SK-N-SH (cell line): ENCODE data around the gene TECTB. TPM values are rescaled to one million over a fixed set of nuclear protein-coding genes. Genes with fewer than 3 reads are reported as not detected.

Experiments
- CTCF ChIA-PET: fragments of 300-600, 350-600 bp; formaldehyde crosslinking; extraction: SDS; loops from one replicate; lab custom pipeline; 2021; lab: Yijun Ruan, JAX
- POLR2A ChIA-PET: fragments of 350-600 bp; sonication (Branson Sonifier 250); formaldehyde crosslinking; extraction: SDS; loops from one replicate; lab custom pipeline; 2020; ENCODE audit warnings: antibody characterized with exemption, inconsistent platforms; lab: Yijun Ruan, JAX
- DNase-seq: peaks from one replicate; pipeline ENCODE4 v3.0.0; 2012
- H2AFZ ChIP-seq: fragments of 200-600 bp; sonication (generic); 2 replicates; pipeline ENCODE4 v1.8.1; 2016; ENCODE audit warnings: antibody characterized with exemption, mild to moderate bottlenecking, low read depth
- H3F3A ChIP-seq: fragments of 200-600 bp; sonication (generic); replicated peaks from 2 replicates; pipeline ENCODE3; 2016; ENCODE audit warnings: antibody characterized with exemption, mild to moderate bottlenecking; ENCODE audit not compliant: insufficient read depth
- H3K27ac ChIP-seq, 2 experiments: fragments of 200-500 bp in 1 of 2; fragments of 200-600 bp in 1 of 2; sonication (Bioruptor generic) in 1 of 2; sonication (generic), shearing (Covaris generic) in 1 of 2; 2 replicates each; pipeline versions ENCODE4 v1.5.1 to v1.6.1; 2014 to 2016; ENCODE audit warnings: low read depth in 2 of 2, inconsistent platforms in 1 of 2, low read length in 1 of 2, mild to moderate bottlenecking in 1 of 2, mixed read lengths in 1 of 2
- H3K27me3 ChIP-seq: fragments of 200-600 bp; sonication (generic), shearing (Covaris generic); 2 replicates; pipeline ENCODE4 v1.6.1; 2016; ENCODE audit warnings: mixed run types; ENCODE audit not compliant: insufficient read depth
- H3K36me3 ChIP-seq, 2 experiments: fragments of 200-500 bp in 1 of 2; fragments of 200-600 bp in 1 of 2; sonication (Bioruptor generic) in 1 of 2; sonication (generic) in 1 of 2; replicated peaks in 1 of 2; 2 replicates each; pipeline versions ENCODE3 to v1.5.1; 2014 to 2016; ENCODE audit warnings: low read length in 1 of 2, mild to moderate bottlenecking in 1 of 2; ENCODE audit not compliant: insufficient read depth in 2 of 2, control insufficient read depth in 1 of 2
- H3K4me1 ChIP-seq, 2 experiments: fragments of 200-500 bp in 1 of 2; fragments of 200-600 bp in 1 of 2; sonication (Bioruptor generic) in 1 of 2; sonication (generic), shearing (Covaris generic) in 1 of 2; 2 replicates each; pipeline versions ENCODE4 v1.5.1 to v1.6.1; 2014 to 2016; ENCODE audit warnings: low read depth in 1 of 2, low read length in 1 of 2, mixed run types in 1 of 2; ENCODE audit not compliant: insufficient read depth in 2 of 2, control insufficient read depth in 1 of 2
- H3K4me2 ChIP-seq: fragments of 200-600 bp; sonication (generic), shearing (Covaris generic); 2 replicates; pipeline ENCODE4 v1.6.1; 2017; ENCODE audit warnings: mixed run types
- H3K4me3 ChIP-seq, 2 experiments: fragments of 200-500 bp in 1 of 2; fragments of 200-600 bp in 1 of 2; sonication (Bioruptor generic) in 1 of 2; sonication (generic), shearing (Covaris generic) in 1 of 2; 2 replicates each; pipeline versions ENCODE4 v1.5.1 to v1.8.1; 2014 to 2016; ENCODE audit warnings: low read depth in 2 of 2, inconsistent platforms in 1 of 2, low read length in 1 of 2, mild to moderate bottlenecking in 1 of 2, mixed read lengths in 1 of 2, moderate library complexity in 1 of 2
- H3K79me2 ChIP-seq: fragments of 200-600 bp; sonication (generic); 2 replicates; pipeline ENCODE4 v1.8.1; 2017; ENCODE audit warnings: mild to moderate bottlenecking; ENCODE audit not compliant: insufficient read depth
- H3K9ac ChIP-seq: fragments of 200-600 bp; sonication (generic); 2 replicates; pipeline ENCODE4 v1.6.1; 2017; ENCODE audit warnings: mixed run types
- H3K9me2 ChIP-seq: fragments of 200-600 bp; sonication (generic); 2 replicates; pipeline ENCODE4 v1.6.1; 2017; ENCODE audit warnings: mixed run types
- H3K9me3 ChIP-seq: fragments of 200-600 bp; sonication (generic); 2 replicates; pipeline ENCODE4 v1.6.1; 2017; ENCODE audit warnings: mixed run types, mild to moderate bottlenecking, moderate library complexity
- H4K20me1 ChIP-seq: fragments of 200-600 bp; sonication (generic); 2 replicates; pipeline ENCODE4 v1.6.1; 2017; ENCODE audit warnings: mild to moderate bottlenecking, mixed run types; ENCODE audit not compliant: insufficient read depth
- CTCF ChIP-seq: fragments of 200-600 bp; sonication (generic); IDR thresholded peaks from 2 replicates; pipeline ENCODE4 v1.6.1; 2017; ENCODE audit warnings: antibody characterized with exemption, mild to moderate bottlenecking, moderate library complexity
- ELF1 ChIP-seq: IDR thresholded peaks from 2 replicates; pipeline ENCODE4 v1.4.0; 2012
- EP300 ChIP-seq, 2 experiments: IDR thresholded peaks; 2 replicates each; pipeline versions ENCODE4 v1.4.0 to v1.6.1; 2012; ENCODE audit warnings: borderline replicate concordance in 1 of 2, low read depth in 1 of 2, low read length in 1 of 2
- FOSL2 ChIP-seq: IDR thresholded peaks from 2 replicates; pipeline ENCODE4 v1.4.0; 2012; ENCODE audit warnings: low read depth, mild to moderate bottlenecking, moderate library complexity, borderline replicate concordance
- FOXJ3 ChIP-seq: sonication (generic); formaldehyde crosslinking; IDR thresholded peaks from 2 replicates; pipeline ENCODE4 v1.5.1; 2020; ENCODE audit warnings: mild to moderate bottlenecking, missing genetic modification reagents
- GATA2 ChIP-seq: sonication (generic); formaldehyde crosslinking; IDR thresholded peaks from 2 replicates; pipeline ENCODE4 v1.5.0; 2020; ENCODE audit warnings: mild to moderate bottlenecking, missing genetic modification reagents
- JUND ChIP-seq: IDR thresholded peaks from 2 replicates; pipeline ENCODE4 v1.4.0; 2012
- MAX ChIP-seq: IDR thresholded peaks from 2 replicates; pipeline ENCODE4 v1.4.0; 2012; ENCODE audit warnings: low read depth
- MEF2A ChIP-seq: IDR thresholded peaks from 2 replicates; pipeline ENCODE4 v1.4.0; 2012; ENCODE audit warnings: low read depth, borderline replicate concordance
- MXI1 ChIP-seq: IDR thresholded peaks from 2 replicates; pipeline ENCODE4 v1.6.1; 2012; ENCODE audit warnings: mild to moderate bottlenecking, low read depth, low read length, improper control_type of control experiment
- NFIC ChIP-seq: IDR thresholded peaks from 2 replicates; pipeline ENCODE4 v1.4.0; 2012; ENCODE audit warnings: borderline replicate concordance
- NRF1 ChIP-seq: IDR thresholded peaks from 2 replicates; pipeline ENCODE4 v1.6.1; 2012; ENCODE audit warnings: low read depth, mild to moderate bottlenecking, low read length
- PBX3 ChIP-seq: IDR thresholded peaks from 2 replicates; pipeline ENCODE4; 2012
- RCOR1 ChIP-seq: fragments of 150-350 bp; IDR thresholded peaks from 2 replicates; pipeline ENCODE4 v1.6.1; 2017; ENCODE audit warnings: antibody characterized with exemption, low read length
- RFX5 ChIP-seq: IDR thresholded peaks from 2 replicates; pipeline ENCODE4 v1.6.1; 2012; ENCODE audit warnings: mild to moderate bottlenecking, improper control_type of control experiment, low read length
- RXRA ChIP-seq: IDR thresholded peaks from 2 replicates; pipeline ENCODE4 v1.4.0; 2012; ENCODE audit warnings: low read depth, mild to moderate bottlenecking, borderline replicate concordance
- TCF12 ChIP-seq: IDR thresholded peaks from 2 replicates; pipeline ENCODE4 v1.4.0; 2012
- WGBS: methylation state at CpG from one replicate; pipeline ENCODE4 v1.1.6; 2017; ENCODE audit warnings: low lambda C conversion rate; 5-methylcytosine and 5-hydroxymethylcytosine counted together
- polyA plus RNA-seq, 3 experiments: library from polyadenylated mRNA; depleted of rRNA; stranded (reverse); fragments of >200 nt; gene quantifications; 2 replicates each; pipeline ENCODE4 v1.2.3, GENCODE V29; 2012

Gene TECTB
- polyA plus RNA-seq, 1 of the 3 experiments (the other 2 are of a cell fraction) = not detected

- DNase-seq = peak; percentile 44
- WGBS = 0% methylated on average over 2 of the region's 2 CpGs
- Histone ChIP-seq H3F3A (no peaks in the 10 kb centered on the region), H3K4me3 (no peak overlapping the region), H3K9me3 (no peaks in the 10 kb centered on the region), H3K4me1 (peaks cover 0 to 20% of the 10 kb centered on the region in 2 experiments; a peak in 1 of 4 replicates), H2AFZ (no peak overlapping the region), H3K9me2 (no peaks in the 10 kb centered on the region), H3K36me3 (no peaks in the 10 kb centered on the region), H3K79me2 (no peaks in the 10 kb centered on the region), H3K27ac (peak overlapping the region in 1 of 2 experiments; percentile 22; a peak in 1 of 4 replicates), H3K9ac (no peak overlapping the region), H3K4me2 (no peak overlapping the region), H3K27me3 (no peaks in the 10 kb centered on the region), H4K20me1 (no peaks in the 10 kb centered on the region)
- no peak for TF ChIP-seq TCF12
- no peak for TF ChIP-seq NRF1
- no peak for TF ChIP-seq FOXJ3 (CRISPR knock-in tag)
- peak; percentile 19; the same call in 1 of the 2 replicates for TF ChIP-seq GATA2 (CRISPR knock-in tag)
- TF ChIP-seq FOSL2 = no peak
- no peak for TF ChIP-seq RFX5
- no peak for TF ChIP-seq NFIC
- no peak for TF ChIP-seq PBX3
- TF ChIP-seq RXRA = no peak
- no peak for TF ChIP-seq MXI1
- peak in 1 of 2 experiments; percentile 72; a peak in 1 of 4 replicates for TF ChIP-seq EP300 (IDR thresholded peaks at IDR 0.05; ENCODE audit: borderline replicate concordance in 1 of 2, low read depth in 1 of 2, low read length in 1 of 2)
- ChIA-PET CTCF (interaction anchor here (1.0 to 1.2 kb wide), 3 partner anchors 12 to 94 kb away, joined by 3 read pairs; no protein-coding TSS in a partner anchor), POLR2A (no interaction called here)
Measured at GRCh38 chr10:112340601-112341000, 57.4 kb downstream of the TECTB start.

- H3F3A ChIP-seq = no peaks in the 10 kb centered on the region
- H3K9ac ChIP-seq = no peak overlapping the region
- peak; percentile 66 for DNase-seq
- H3K79me2 ChIP-seq = no peaks in the 10 kb centered on the region
- CTCF ChIA-PET = no interaction called here
- POLR2A ChIA-PET = interaction anchor here (0.6 kb wide), 1 partner anchor 198 kb away, joined by 3 read pairs; no protein-coding TSS in a partner anchor
- no peak overlapping the region for H3K4me2 ChIP-seq
- no peak overlapping the region for H2AFZ ChIP-seq
- peak overlapping the region in 1 of 2 experiments; percentile 20; a peak in 1 of 4 replicates for H3K27ac ChIP-seq
- no peaks in the 10 kb centered on the region for H3K9me3 ChIP-seq
- peaks cover 0 to 20% of the 10 kb centered on the region in 2 experiments; a peak in 1 of 4 replicates for H3K4me1 ChIP-seq
- H3K4me3 ChIP-seq = no peak overlapping the region
- H3K36me3 ChIP-seq = no peaks in the 10 kb centered on the region
- TF ChIP-seq JUND (no peak), MAX (no peak), MXI1 (no peak), RFX5 (no peak), ELF1 (no peak), CTCF (no peak), MEF2A (no peak), NFIC (no peak), RCOR1 (no peak), NRF1 (no peak), EP300 (IDR thresholded peaks at IDR 0.05; ENCODE audit: borderline replicate concordance in 1 of 2, low read depth in 1 of 2, low read length in 1 of 2) (no peak)
- no peaks in the 10 kb centered on the region for H3K9me2 ChIP-seq
- 32% methylated on average over 5 of the region's 5 CpGs for WGBS
- H3K27me3 ChIP-seq = no peaks in the 10 kb centered on the region
- no peaks in the 10 kb centered on the region for H4K20me1 ChIP-seq
Measured at GRCh38 chr10:112343056-112343806, 60.0 kb downstream of the TECTB start.
